ENCODE results near the gene MBD3L5. TPM values are rescaled to one million over a fixed set of nuclear protein-coding genes. Genes with fewer than 3 reads are reported as not detected.

Gene MBD3L5
- total RNA-seq, 1 donor from 2014 or later, result not detected

GRCh38 chr19:6996810-6997209 lies 33.6 kb upstream of the MBD3L5 start:
- no peak for FAIRE-seq
- no peaks in the 10 kb centered on the region for H3K79me2 ChIP-seq (ENCODE audit: insufficient read depth, low read length)
- DNase-seq (ENCODE audit: low read depth), result no peak
- H3K27ac Mint-ChIP-seq (ENCODE audit: unreplicated experiment), result no peak overlapping the region
- no peak overlapping the region for H3K4me2 ChIP-seq (ENCODE audit: low read length)
- no peaks in the 10 kb centered on the region for H3K36me3 Mint-ChIP-seq (ENCODE audit: low read depth, unreplicated experiment)
- H3K4me3 Mint-ChIP-seq (ENCODE audit: unreplicated experiment), result no peak overlapping the region
- no peaks in the 10 kb centered on the region for H3K4me1 Mint-ChIP-seq (ENCODE audit: low read depth, unreplicated experiment)
- H3K9me3 ChIP-seq (ENCODE audit: insufficient read depth, low read depth, low read length), result peaks cover 14% of the 10 kb centered on the region
- peaks cover 21% of the 10 kb centered on the region for H3K9me3 Mint-ChIP-seq (ENCODE audit: unreplicated experiment)
- no peaks in the 10 kb centered on the region for H3K27me3 Mint-ChIP-seq (ENCODE audit: low read depth, unreplicated experiment)
- no peaks in the 10 kb centered on the region for H3K27me3 ChIP-seq (ENCODE audit: insufficient read depth, low read length)
- H3K9ac ChIP-seq (ENCODE audit: low read length), result no peak overlapping the region
- no peak overlapping the region for H3K4me3 ChIP-seq (ENCODE audit: insufficient read depth, low read depth, low read length)
- no peaks in the 10 kb centered on the region for H3K36me3 ChIP-seq (ENCODE audit: insufficient read depth, low read length)
- no peak overlapping the region for H3K27ac ChIP-seq (ENCODE audit: low read depth, low read length)
- H4K20me1 ChIP-seq (ENCODE audit: insufficient read depth, low read length), result no peaks in the 10 kb centered on the region
- H3K4me1 ChIP-seq (ENCODE audit: insufficient read depth, low read length), result no peaks in the 10 kb centered on the region
- no peak overlapping the region for H2AFZ ChIP-seq (ENCODE audit: low read depth, low read length)
- TF ChIP-seq EZH2 (IDR thresholded peaks at IDR 0.05; ENCODE audit: insufficient read depth, low read length) (no peak), CTCF (IDR thresholded peaks at IDR 0.05; ENCODE audit: insufficient read depth, low read depth, low read length) (no peak)

GRCh38 chr19:6997679-6998445 lies 32.5 kb upstream of the MBD3L5 start:
- H3K27me3 ChIP-seq (ENCODE audit: insufficient read depth, low read length), result no peaks in the 10 kb centered on the region
- TF ChIP-seq CTCF (IDR thresholded peaks at IDR 0.05; ENCODE audit: insufficient read depth, low read depth, low read length) (no peak), EZH2 (IDR thresholded peaks at IDR 0.05; ENCODE audit: insufficient read depth, low read length) (no peak)
- H3K36me3 ChIP-seq (ENCODE audit: insufficient read depth, low read length), result no peaks in the 10 kb centered on the region
- H3K4me3 ChIP-seq (ENCODE audit: insufficient read depth, low read depth, low read length), result no peak overlapping the region
- H3K9ac ChIP-seq (ENCODE audit: low read length), result no peak overlapping the region
- H3K4me1 Mint-ChIP-seq (ENCODE audit: low read depth, unreplicated experiment), result no peaks in the 10 kb centered on the region
- H3K9me3 Mint-ChIP-seq (ENCODE audit: unreplicated experiment), result peaks cover 21% of the 10 kb centered on the region
- no peak overlapping the region for H3K4me2 ChIP-seq (ENCODE audit: low read length)
- no peaks in the 10 kb centered on the region for H3K4me1 ChIP-seq (ENCODE audit: insufficient read depth, low read length)
- H3K27ac Mint-ChIP-seq (ENCODE audit: unreplicated experiment), result no peak overlapping the region
- DNase-seq (ENCODE audit: low read depth) (no peak), FAIRE-seq (no peak)
- H3K79me2 ChIP-seq (ENCODE audit: insufficient read depth, low read length), result no peaks in the 10 kb centered on the region
- no peak overlapping the region for H2AFZ ChIP-seq (ENCODE audit: low read depth, low read length)
- H3K27me3 Mint-ChIP-seq (ENCODE audit: low read depth, unreplicated experiment), result no peaks in the 10 kb centered on the region
- H3K9me3 ChIP-seq (ENCODE audit: insufficient read depth, low read depth, low read length), result peaks cover 14% of the 10 kb centered on the region
- H3K4me3 Mint-ChIP-seq (ENCODE audit: unreplicated experiment), result no peak overlapping the region
- no peaks in the 10 kb centered on the region for H3K36me3 Mint-ChIP-seq (ENCODE audit: low read depth, unreplicated experiment)
- no peaks in the 10 kb centered on the region for H4K20me1 ChIP-seq (ENCODE audit: insufficient read depth, low read length)
- H3K27ac ChIP-seq (ENCODE audit: low read depth, low read length), result no peak overlapping the region

GRCh38 chr19:6999933-7000332 lies 30.4 kb upstream of the MBD3L5 start:
- H3K4me1 Mint-ChIP-seq (ENCODE audit: low read depth, unreplicated experiment), result no peaks in the 10 kb centered on the region
- FAIRE-seq (no peak), DNase-seq (ENCODE audit: low read depth) (no peak)
- H3K4me3 Mint-ChIP-seq (ENCODE audit: unreplicated experiment), result no peak overlapping the region
- Histone ChIP-seq H3K79me2 (ENCODE audit: insufficient read depth, low read length) (no peaks in the 10 kb centered on the region), H3K4me3 (ENCODE audit: insufficient read depth, low read depth, low read length) (no peak overlapping the region), H3K4me1 (ENCODE audit: insufficient read depth, low read length) (no peaks in the 10 kb centered on the region), H3K36me3 (ENCODE audit: insufficient read depth, low read length) (no peaks in the 10 kb centered on the region), H3K9me3 (ENCODE audit: insufficient read depth, low read depth, low read length) (peaks cover 11% of the 10 kb centered on the region), H3K9ac (ENCODE audit: low read length) (no peak overlapping the region), H3K27me3 (ENCODE audit: insufficient read depth, low read length) (no peaks in the 10 kb centered on the region), H4K20me1 (ENCODE audit: insufficient read depth, low read length) (no peaks in the 10 kb centered on the region), H3K27ac (ENCODE audit: low read depth, low read length) (no peak overlapping the region), H3K4me2 (ENCODE audit: low read length) (no peak overlapping the region), H2AFZ (ENCODE audit: low read depth, low read length) (no peak overlapping the region)
- TF ChIP-seq EZH2 (IDR thresholded peaks at IDR 0.05; ENCODE audit: insufficient read depth, low read length), result no peak
- no peak for TF ChIP-seq CTCF (IDR thresholded peaks at IDR 0.05; ENCODE audit: insufficient read depth, low read depth, low read length)
- no peak overlapping the region for H3K27ac Mint-ChIP-seq (ENCODE audit: unreplicated experiment)
- H3K36me3 Mint-ChIP-seq (ENCODE audit: low read depth, unreplicated experiment), result no peaks in the 10 kb centered on the region
- H3K27me3 Mint-ChIP-seq (ENCODE audit: low read depth, unreplicated experiment), result no peaks in the 10 kb centered on the region
- H3K9me3 Mint-ChIP-seq (ENCODE audit: unreplicated experiment), result peaks cover 16% of the 10 kb centered on the region
